Fibroblast of lung (primary cell): ENCODE data around the gene CSNK1D.

ENCODE experiments used
- EZH2 ChIP-seq: IDR thresholded peaks from 2 replicates; pipeline ENCODE4 v1.5.1; 2012; ENCODE audit warnings: low read length, control low read depth, mild to moderate bottlenecking; ENCODE audit errors: missing control alignments
- TF ChIP-seq, protein P1 (sequence below), 2 donors: IDR thresholded peaks in 1 of 2; conservative IDR thresholded peaks in 1 of 2; 1 replicate in 1 of 2; 2 replicates in 1 of 2; pipeline ENCODE4 v1.5.1; 2011 to 2012; ENCODE audit warnings: low read length in 2 of 2, control low read depth in 1 of 2, inconsistent platforms in 1 of 2, low read depth in 1 of 2, mild to moderate bottlenecking in 1 of 2

DNA sequence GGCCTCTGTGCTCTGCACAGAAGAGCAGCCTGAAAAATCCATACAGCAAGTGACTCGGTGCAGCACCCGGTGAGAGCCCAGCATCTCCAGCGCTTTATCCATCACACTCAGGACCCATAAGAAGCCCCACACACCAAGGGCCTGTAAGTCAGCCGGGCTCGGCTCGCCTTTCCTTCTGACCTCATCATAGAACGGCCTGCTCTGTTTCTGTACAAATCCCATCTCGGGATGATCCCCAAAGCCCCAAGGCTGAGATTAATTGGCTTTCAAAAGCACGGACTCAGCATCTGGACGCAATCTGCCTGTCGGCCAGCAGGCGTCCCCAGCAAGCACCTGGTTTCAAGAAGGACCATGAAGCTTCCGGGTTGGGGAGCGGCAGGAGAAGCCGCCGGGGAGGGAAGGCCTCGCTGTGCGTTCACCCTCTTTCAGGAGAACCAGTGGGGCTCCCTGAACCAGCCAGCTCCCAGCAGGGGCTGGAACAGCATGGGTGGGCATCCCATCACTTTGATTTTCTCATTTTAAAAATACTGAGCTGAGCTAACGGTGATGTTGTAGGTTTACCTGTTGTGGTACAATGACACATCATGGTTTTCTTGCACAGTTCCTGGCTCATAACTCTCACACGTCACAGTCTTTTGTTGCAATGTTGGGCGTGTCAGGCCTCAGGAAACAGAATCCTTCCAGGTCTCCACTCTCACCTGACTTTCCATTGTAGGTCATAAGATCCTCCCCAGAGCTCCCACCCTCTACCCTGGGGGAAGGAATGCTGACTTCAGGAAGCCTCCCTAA lies 67.6 kb downstream of the CSNK1D start:
- TF ChIP-seq, protein P1, sequence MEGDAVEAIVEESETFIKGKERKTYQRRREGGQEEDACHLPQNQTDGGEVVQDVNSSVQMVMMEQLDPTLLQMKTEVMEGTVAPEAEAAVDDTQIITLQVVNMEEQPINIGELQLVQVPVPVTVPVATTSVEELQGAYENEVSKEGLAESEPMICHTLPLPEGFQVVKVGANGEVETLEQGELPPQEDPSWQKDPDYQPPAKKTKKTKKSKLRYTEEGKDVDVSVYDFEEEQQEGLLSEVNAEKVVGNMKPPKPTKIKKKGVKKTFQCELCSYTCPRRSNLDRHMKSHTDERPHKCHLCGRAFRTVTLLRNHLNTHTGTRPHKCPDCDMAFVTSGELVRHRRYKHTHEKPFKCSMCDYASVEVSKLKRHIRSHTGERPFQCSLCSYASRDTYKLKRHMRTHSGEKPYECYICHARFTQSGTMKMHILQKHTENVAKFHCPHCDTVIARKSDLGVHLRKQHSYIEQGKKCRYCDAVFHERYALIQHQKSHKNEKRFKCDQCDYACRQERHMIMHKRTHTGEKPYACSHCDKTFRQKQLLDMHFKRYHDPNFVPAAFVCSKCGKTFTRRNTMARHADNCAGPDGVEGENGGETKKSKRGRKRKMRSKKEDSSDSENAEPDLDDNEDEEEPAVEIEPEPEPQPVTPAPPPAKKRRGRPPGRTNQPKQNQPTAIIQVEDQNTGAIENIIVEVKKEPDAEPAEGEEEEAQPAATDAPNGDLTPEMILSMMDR (conservative IDR thresholded peaks at IDR 0.05 in 1 of 2, IDR thresholded peaks at IDR 0.05 in 1 of 2; ENCODE audit: low read depth in 1 of 2, low read length in 2 of 2): peak; percentile 76 to 87
- no peak for TF ChIP-seq EZH2
